Uterus (tissue), 2 donors: ENCODE results near the gene ARHGAP27.

Experiments used
- POLR2A ChIP-seq, 2 donors: fragments of 450-650 bp; IDR thresholded peaks; one replicate each; pipeline ENCODE4 v1.6.1; 2016; ENCODE audit warnings: antibody characterized with exemption in 2 of 2, mild to moderate bottlenecking in 1 of 2, moderate library complexity in 1 of 2
- TF ChIP-seq, protein P1 (sequence below), 4 experiments: fragments of 200-600 bp in 2 of 4; fragments of 450-650 bp in 2 of 4; sonication (generic) in 2 of 4; IDR thresholded peaks; one replicate each; pipeline ENCODE4 v1.5.1; 2016 to 2019; ENCODE audit warnings: antibody characterized with exemption in 4 of 4, mild to moderate bottlenecking in 2 of 4, moderate library complexity in 1 of 4

DNA sequence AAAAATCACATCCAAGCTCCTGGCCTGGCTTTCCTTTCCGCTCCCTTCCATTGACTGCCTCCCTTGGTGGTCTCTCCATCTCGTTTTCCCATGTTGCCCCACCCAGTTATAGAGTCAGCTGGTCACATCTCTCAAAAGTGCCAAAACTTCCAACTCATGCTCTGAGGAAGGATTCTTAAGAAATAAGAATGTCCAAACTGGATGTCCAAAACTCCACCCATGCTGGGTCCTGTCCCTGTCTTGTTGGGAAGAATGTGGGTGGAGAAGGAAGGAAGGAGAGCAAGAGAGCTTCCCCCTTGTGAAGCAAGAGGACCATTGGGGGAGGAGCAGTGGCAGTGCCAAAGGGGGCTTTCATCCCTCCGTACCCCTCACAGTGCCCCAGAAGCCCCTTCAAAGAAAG lies 71.2 kb downstream of the ARHGAP27 start:
- TF ChIP-seq, protein P1, sequence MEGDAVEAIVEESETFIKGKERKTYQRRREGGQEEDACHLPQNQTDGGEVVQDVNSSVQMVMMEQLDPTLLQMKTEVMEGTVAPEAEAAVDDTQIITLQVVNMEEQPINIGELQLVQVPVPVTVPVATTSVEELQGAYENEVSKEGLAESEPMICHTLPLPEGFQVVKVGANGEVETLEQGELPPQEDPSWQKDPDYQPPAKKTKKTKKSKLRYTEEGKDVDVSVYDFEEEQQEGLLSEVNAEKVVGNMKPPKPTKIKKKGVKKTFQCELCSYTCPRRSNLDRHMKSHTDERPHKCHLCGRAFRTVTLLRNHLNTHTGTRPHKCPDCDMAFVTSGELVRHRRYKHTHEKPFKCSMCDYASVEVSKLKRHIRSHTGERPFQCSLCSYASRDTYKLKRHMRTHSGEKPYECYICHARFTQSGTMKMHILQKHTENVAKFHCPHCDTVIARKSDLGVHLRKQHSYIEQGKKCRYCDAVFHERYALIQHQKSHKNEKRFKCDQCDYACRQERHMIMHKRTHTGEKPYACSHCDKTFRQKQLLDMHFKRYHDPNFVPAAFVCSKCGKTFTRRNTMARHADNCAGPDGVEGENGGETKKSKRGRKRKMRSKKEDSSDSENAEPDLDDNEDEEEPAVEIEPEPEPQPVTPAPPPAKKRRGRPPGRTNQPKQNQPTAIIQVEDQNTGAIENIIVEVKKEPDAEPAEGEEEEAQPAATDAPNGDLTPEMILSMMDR (IDR thresholded peaks at IDR 0.05), result no peak
- TF ChIP-seq POLR2A (IDR thresholded peaks at IDR 0.05), result no peak
